Measurements from ENCODE around the gene NRL. TPM values are rescaled to one million over a fixed set of nuclear protein-coding genes. Genes with fewer than 3 reads are reported as not detected.

NRL gene
- total and polyA plus RNA-seq, 9 of the 15 experiments (the other 6 are each of a cell fraction or from before 2014, with no cell fraction given): 0.07 to 2.7 (median 1.4) TPM; not detected in 1

GRCh38 chr14:24160850-24161804, 46.4 kb upstream of the NRL start, which contains the start of gene IRF9 (continued):
- TF ChIP-seq CLOCK (CRISPR knock-in tag; IDR thresholded peaks at IDR 0.05; ENCODE audit: borderline replicate concordance) (no peak), FIP1L1 (IDR thresholded peaks at IDR 0.05; ENCODE audit: low read depth, low read length, poor library complexity, severe bottlenecking) (no peak), MCM7 (IDR thresholded peaks at IDR 0.05) (no peak), KLF13 (tag; IDR thresholded peaks at IDR 0.05; ENCODE audit: borderline replicate concordance, low read depth) (no peak), JUN (IDR thresholded peaks at IDR 0.05; ENCODE audit: borderline replicate concordance, low read depth, low read length) (peak; percentile 52; the same call in 1 of the 2 replicates), JUN (CRISPR knock-in tag; IDR thresholded peaks at IDR 0.05; ENCODE audit: borderline replicate concordance) (no peak), FOXO4 (CRISPR knock-in tag; IDR thresholded peaks at IDR 0.05) (no peak), ZNF282 (CRISPR knock-in tag; IDR thresholded peaks at IDR 0.05) (no peak), REST (IDR thresholded peaks at IDR 0.05; ENCODE audit: borderline replicate concordance) (peak; percentile 87), REST (CRISPR knock-in tag; IDR thresholded peaks at IDR 0.05; ENCODE audit: low read depth) (peak; percentile 19; the same call in 1 of the 2 replicates), ZNF324 (CRISPR knock-in tag; IDR thresholded peaks at IDR 0.05) (no peak), EHMT2 (IDR thresholded peaks at IDR 0.05) (no peak), NCOA6 (IDR thresholded peaks at IDR 0.05) (no peak), TBL1XR1 (IDR thresholded peaks at IDR 0.05; ENCODE audit: low read length in 2 of 2) (peak in 1 of 2 experiments; percentile 26; a peak in 2 of 4 replicates), BHLHE40 (IDR thresholded peaks at IDR 0.05; ENCODE audit: low read length) (peak; percentile 79)
